ENCODE measurements around the gene HTR4. TPM values are rescaled to one million over a fixed set of nuclear protein-coding genes. Genes with fewer than 3 reads are reported as not detected.
"Not testable (repeated sequence)": the region's sequence is repeated elsewhere in the genome, so short reads cannot be mapped to it uniquely, and the experiment has no call there.

HTR4 gene
- total RNA-seq, 1 experiment from 2014 or later = not detected

GRCh38 chr5:148684528-148684927 lies 30.2 kb upstream of the HTR4 start:
- intact Hi-C loops (cut with micrococcal nuclease; ENCODE audit: unreplicated experiment) = no loop called here
- peaks cover 12% of the 10 kb centered on the region for H3K4me1 Mint-ChIP-seq (ENCODE audit: low read depth, unreplicated experiment)
- CTCF ChIA-PET = no interaction called here
- TF ChIP-seq, protein P1, sequence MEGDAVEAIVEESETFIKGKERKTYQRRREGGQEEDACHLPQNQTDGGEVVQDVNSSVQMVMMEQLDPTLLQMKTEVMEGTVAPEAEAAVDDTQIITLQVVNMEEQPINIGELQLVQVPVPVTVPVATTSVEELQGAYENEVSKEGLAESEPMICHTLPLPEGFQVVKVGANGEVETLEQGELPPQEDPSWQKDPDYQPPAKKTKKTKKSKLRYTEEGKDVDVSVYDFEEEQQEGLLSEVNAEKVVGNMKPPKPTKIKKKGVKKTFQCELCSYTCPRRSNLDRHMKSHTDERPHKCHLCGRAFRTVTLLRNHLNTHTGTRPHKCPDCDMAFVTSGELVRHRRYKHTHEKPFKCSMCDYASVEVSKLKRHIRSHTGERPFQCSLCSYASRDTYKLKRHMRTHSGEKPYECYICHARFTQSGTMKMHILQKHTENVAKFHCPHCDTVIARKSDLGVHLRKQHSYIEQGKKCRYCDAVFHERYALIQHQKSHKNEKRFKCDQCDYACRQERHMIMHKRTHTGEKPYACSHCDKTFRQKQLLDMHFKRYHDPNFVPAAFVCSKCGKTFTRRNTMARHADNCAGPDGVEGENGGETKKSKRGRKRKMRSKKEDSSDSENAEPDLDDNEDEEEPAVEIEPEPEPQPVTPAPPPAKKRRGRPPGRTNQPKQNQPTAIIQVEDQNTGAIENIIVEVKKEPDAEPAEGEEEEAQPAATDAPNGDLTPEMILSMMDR (IDR thresholded peaks at IDR 0.05; ENCODE audit: unreplicated experiment) = no peak
- no peak overlapping the region for H3K27ac Mint-ChIP-seq (ENCODE audit: unreplicated experiment)
- no peaks in the 10 kb centered on the region for H3K9me3 Mint-ChIP-seq (ENCODE audit: low read depth, unreplicated experiment)
- H3K36me3 Mint-ChIP-seq (ENCODE audit: insufficient read depth, unreplicated experiment) = no peaks in the 10 kb centered on the region
- DNase-seq = no peak
- H3K4me3 Mint-ChIP-seq (ENCODE audit: low read depth, unreplicated experiment) = no peak overlapping the region
- peaks cover 28% of the 10 kb centered on the region for H3K27me3 Mint-ChIP-seq (ENCODE audit: unreplicated experiment)
- no TSS peak for BruUV-seq (replicated peaks)

DNA sequence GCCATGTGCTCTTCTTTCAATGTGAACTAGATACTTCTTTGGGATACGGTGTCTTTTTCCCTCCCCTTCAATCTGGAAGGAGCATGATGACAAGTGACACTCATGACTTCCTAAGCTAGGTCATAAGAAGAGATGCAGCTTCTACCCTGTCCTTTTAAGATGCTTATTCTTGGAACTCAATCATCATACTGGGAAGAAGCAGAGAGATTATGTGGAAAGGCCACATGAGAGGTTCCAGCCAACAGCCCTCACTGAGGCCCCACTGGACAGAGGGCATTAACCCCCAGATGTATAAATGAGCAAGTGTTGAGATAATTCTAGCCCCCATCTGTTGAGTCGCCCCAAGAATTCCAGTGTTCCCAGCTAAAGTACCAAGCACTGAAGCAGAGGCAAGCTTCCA lies 29.3 kb upstream of the HTR4 start:
- no TSS peak for BruUV-seq (replicated peaks)
- no peak for DNase-seq
- intact Hi-C loops (cut with micrococcal nuclease; ENCODE audit: unreplicated experiment) = no loop called here
- H3K4me1 Mint-ChIP-seq (ENCODE audit: low read depth, unreplicated experiment) = peaks cover 9% of the 10 kb centered on the region
- peaks cover 28% of the 10 kb centered on the region for H3K27me3 Mint-ChIP-seq (ENCODE audit: unreplicated experiment)
- H3K4me3 Mint-ChIP-seq (ENCODE audit: low read depth, unreplicated experiment) = no peak overlapping the region
- H3K27ac Mint-ChIP-seq (ENCODE audit: unreplicated experiment) = no peak overlapping the region
- H3K9me3 Mint-ChIP-seq (ENCODE audit: low read depth, unreplicated experiment) = no peaks in the 10 kb centered on the region
- H3K36me3 Mint-ChIP-seq (ENCODE audit: insufficient read depth, unreplicated experiment) = no peaks in the 10 kb centered on the region
- CTCF ChIA-PET = no interaction called here
- TF ChIP-seq, protein P1 (IDR thresholded peaks at IDR 0.05; ENCODE audit: unreplicated experiment) = no peak

- H3K4me1 Mint-ChIP-seq (ENCODE audit: low read depth, unreplicated experiment) = no peaks in the 10 kb centered on the region
- CTCF ChIA-PET = no interaction called here
- no TSS peak for BruUV-seq (replicated peaks)
- H3K9me3 Mint-ChIP-seq (ENCODE audit: low read depth, unreplicated experiment) = no peaks in the 10 kb centered on the region
- intact Hi-C loops (cut with micrococcal nuclease; ENCODE audit: unreplicated experiment) = no loop called here
- H3K27me3 Mint-ChIP-seq (ENCODE audit: unreplicated experiment) = peaks cover 28% of the 10 kb centered on the region
- H3K27ac Mint-ChIP-seq (ENCODE audit: unreplicated experiment) = no peak overlapping the region
- no peaks in the 10 kb centered on the region for H3K36me3 Mint-ChIP-seq (ENCODE audit: insufficient read depth, unreplicated experiment)
- no peak for DNase-seq
- H3K4me3 Mint-ChIP-seq (ENCODE audit: low read depth, unreplicated experiment) = no peak overlapping the region
- TF ChIP-seq, protein P1 (IDR thresholded peaks at IDR 0.05; ENCODE audit: unreplicated experiment) = no peak
These were observed 28.0 kb upstream of the HTR4 start for GRCh38 chr5:148682058-148683026.

- Mint-ChIP-seq H3K36me3 (ENCODE audit: insufficient read depth, unreplicated experiment) (no peaks in the 10 kb centered on the region), H3K4me3 (ENCODE audit: low read depth, unreplicated experiment) (no peak overlapping the region), H3K4me1 (ENCODE audit: low read depth, unreplicated experiment) (no peaks in the 10 kb centered on the region), H3K27ac (ENCODE audit: unreplicated experiment) (no peak overlapping the region), H3K9me3 (ENCODE audit: low read depth, unreplicated experiment) (no peaks in the 10 kb centered on the region), H3K27me3 (ENCODE audit: unreplicated experiment) (peaks cover 28% of the 10 kb centered on the region)
- CTCF ChIA-PET = no interaction called here
- TF ChIP-seq, protein P1 (IDR thresholded peaks at IDR 0.05; ENCODE audit: unreplicated experiment) = no peak
- DNase-seq = no peak
- intact Hi-C loops (cut with micrococcal nuclease; ENCODE audit: unreplicated experiment) = no loop called here
- BruUV-seq (replicated peaks) = no TSS peak
These were observed 27.1 kb upstream of the HTR4 start for GRCh38 chr5:148681157-148682057.

GRCh38 chr5:148673704-148674103 lies 19.4 kb upstream of the HTR4 start:
- H3K4me1 Mint-ChIP-seq (ENCODE audit: low read depth, unreplicated experiment); BruUV-seq (replicated peaks); DNase-seq; H3K9me3 Mint-ChIP-seq (ENCODE audit: low read depth, unreplicated experiment); H3K27ac Mint-ChIP-seq (ENCODE audit: unreplicated experiment); H3K4me3 Mint-ChIP-seq (ENCODE audit: low read depth, unreplicated experiment); H3K36me3 Mint-ChIP-seq (ENCODE audit: insufficient read depth, unreplicated experiment); intact Hi-C loops (cut with micrococcal nuclease; ENCODE audit: unreplicated experiment); CTCF ChIA-PET: not testable (repeated sequence)
- H3K27me3 Mint-ChIP-seq (ENCODE audit: unreplicated experiment) = peaks cover 30% of the 10 kb centered on the region

Data from Calu3 (cell line).